HepG2 (cell line): ENCODE measurements around the gene NARF. TPM values are rescaled to one million over a fixed set of nuclear protein-coding genes. Genes with fewer than 3 reads are reported as not detected.

Source experiments
- AHR ChIP-seq: IDR thresholded peaks from 2 replicates; pipeline ENCODE4 v1.6.1; 2018; ENCODE audit warnings: missing genetic modification reagents, missing compliant biosample characterization
- FOXJ3 ChIP-seq: sonication (generic); formaldehyde crosslinking; IDR thresholded peaks from 2 replicates; pipeline ENCODE4 v1.4.0; 2020; ENCODE audit warnings: missing genetic modification reagents, mild to moderate bottlenecking, borderline replicate concordance
- JUND ChIP-seq: sonication (generic); formaldehyde crosslinking; IDR thresholded peaks from 2 replicates; pipeline ENCODE4 v1.8.0; 2022; ENCODE audit warnings: mild to moderate bottlenecking, missing genetic modification reagents
- SYNCRIP ChIP-seq: fragments of 200-400 bp; formaldehyde crosslinking; IDR thresholded peaks from 2 replicates; pipeline ENCODE4 v1.6.1; 2018; ENCODE audit warnings: mild to moderate bottlenecking, low read depth, low read length; ENCODE audit not compliant: insufficient read depth
- ZFP36 ChIP-seq: fragments of 150-350 bp; IDR thresholded peaks from 2 replicates; pipeline ENCODE4 v1.6.1; 2018; ENCODE audit warnings: borderline replicate concordance, low read length, low read depth; ENCODE audit not compliant: partially characterized antibody
- polyA plus RNA-seq, 8 experiments: library from polyadenylated mRNA; depleted of rRNA in 3 of 8; stranded (reverse) in 7 of 8; unstranded in 1 of 8; fragments of >200 nt; fragmentation: Illumina TruSeq in 4 of 8; extraction: Trizol in 4 of 8; gene quantifications; 2 replicates each; pipeline versions ENCODE4 v1.2.1 to v1.2.3, GENCODE V29; 2011 to 2016; ENCODE audit warnings: low read depth in 4 of 8, missing spikeins in 1 of 8, mixed read lengths in 1 of 8; ENCODE audit not compliant: insufficient read depth in 1 of 8
- total RNA-seq, 5 experiments: library from RNA; depleted of rRNA; stranded (reverse); fragments of >200 nt; fragmentation: Illumina TruSeq; extraction: Trizol; gene quantifications; 2 replicates each; pipeline ENCODE4 v1.2.3, GENCODE V29; 2016; ENCODE audit warnings: low read depth in 1 of 5
- TF ChIP-seq, protein P1 (sequence below): sonication (generic); formaldehyde crosslinking; IDR thresholded peaks from 2 replicates; pipeline ENCODE4 v1.4.0; 2020; ENCODE audit warnings: missing genetic modification reagents
- TF ChIP-seq, protein P2 (sequence below): IDR thresholded peaks from 2 replicates; pipeline ENCODE4 v1.6.1; 2016; ENCODE audit warnings: missing biosample characterization, missing genetic modification reagents, low read depth
- TF ChIP-seq, protein P3 (sequence below): sonication (generic); formaldehyde crosslinking; IDR thresholded peaks from 2 replicates; pipeline ENCODE4 v1.4.0; 2020; ENCODE audit warnings: missing genetic modification reagents, borderline replicate concordance
- TF ChIP-seq, protein P4 (sequence below): sonication (generic); formaldehyde crosslinking; conservative IDR thresholded peaks from 2 replicates; pipeline ENCODE4 v1.8.0; 2022; ENCODE audit warnings: mild to moderate bottlenecking, moderate library complexity, missing genetic modification reagents
- TF ChIP-seq, protein P5 (sequence below), 2 experiments: sonication (generic) in 1 of 2; formaldehyde crosslinking in 1 of 2; IDR thresholded peaks; 2 replicates each; pipeline versions ENCODE4 v1.4.0 to v1.6.1; 2016 to 2020; ENCODE audit warnings: borderline replicate concordance in 1 of 2, low read depth in 1 of 2, mild to moderate bottlenecking in 1 of 2, missing genetic modification reagents in 1 of 2

Gene NARF
- total and polyA plus RNA-seq, 2 of the 13 experiments (the other 11 are each of a cell fraction or from before 2014, with no cell fraction given): 61.1 to 144 TPM

DNA sequence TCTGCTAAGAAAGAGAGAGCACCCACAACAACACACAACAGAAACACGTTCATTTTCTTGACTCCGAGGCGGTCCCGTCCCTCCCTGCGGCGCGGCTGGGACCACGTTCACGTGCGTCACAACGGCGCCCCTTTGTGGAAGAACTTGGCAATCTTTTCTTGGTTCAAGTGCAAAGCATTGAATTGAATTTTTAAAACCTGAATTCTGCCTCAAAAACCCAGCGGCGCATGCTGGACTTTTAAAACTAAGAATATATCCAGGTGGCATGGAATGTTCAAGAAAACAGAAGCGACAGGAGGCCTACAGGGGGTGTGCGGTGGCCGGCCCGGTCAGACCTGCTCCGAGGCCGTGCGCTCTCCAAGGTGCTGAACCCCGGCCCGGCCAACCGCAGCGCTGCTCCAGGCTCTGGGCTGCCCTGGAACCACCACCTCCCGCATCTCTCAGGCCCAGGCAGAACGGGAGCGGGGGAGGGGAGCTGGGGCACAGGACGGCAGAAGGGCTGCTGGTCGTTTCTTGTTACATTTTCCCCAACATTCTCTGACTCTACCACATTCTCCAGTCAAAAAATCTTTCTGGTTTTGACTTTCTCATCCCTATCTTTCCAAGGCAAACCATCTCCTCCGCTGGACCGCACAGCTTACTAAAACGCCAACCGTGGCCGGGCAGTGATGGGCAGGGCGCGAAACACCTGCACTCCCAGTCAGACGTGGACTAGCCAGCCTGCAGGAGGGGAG is 43.8 kb upstream of the NARF start (continued):
- TF ChIP-seq, protein P1, sequence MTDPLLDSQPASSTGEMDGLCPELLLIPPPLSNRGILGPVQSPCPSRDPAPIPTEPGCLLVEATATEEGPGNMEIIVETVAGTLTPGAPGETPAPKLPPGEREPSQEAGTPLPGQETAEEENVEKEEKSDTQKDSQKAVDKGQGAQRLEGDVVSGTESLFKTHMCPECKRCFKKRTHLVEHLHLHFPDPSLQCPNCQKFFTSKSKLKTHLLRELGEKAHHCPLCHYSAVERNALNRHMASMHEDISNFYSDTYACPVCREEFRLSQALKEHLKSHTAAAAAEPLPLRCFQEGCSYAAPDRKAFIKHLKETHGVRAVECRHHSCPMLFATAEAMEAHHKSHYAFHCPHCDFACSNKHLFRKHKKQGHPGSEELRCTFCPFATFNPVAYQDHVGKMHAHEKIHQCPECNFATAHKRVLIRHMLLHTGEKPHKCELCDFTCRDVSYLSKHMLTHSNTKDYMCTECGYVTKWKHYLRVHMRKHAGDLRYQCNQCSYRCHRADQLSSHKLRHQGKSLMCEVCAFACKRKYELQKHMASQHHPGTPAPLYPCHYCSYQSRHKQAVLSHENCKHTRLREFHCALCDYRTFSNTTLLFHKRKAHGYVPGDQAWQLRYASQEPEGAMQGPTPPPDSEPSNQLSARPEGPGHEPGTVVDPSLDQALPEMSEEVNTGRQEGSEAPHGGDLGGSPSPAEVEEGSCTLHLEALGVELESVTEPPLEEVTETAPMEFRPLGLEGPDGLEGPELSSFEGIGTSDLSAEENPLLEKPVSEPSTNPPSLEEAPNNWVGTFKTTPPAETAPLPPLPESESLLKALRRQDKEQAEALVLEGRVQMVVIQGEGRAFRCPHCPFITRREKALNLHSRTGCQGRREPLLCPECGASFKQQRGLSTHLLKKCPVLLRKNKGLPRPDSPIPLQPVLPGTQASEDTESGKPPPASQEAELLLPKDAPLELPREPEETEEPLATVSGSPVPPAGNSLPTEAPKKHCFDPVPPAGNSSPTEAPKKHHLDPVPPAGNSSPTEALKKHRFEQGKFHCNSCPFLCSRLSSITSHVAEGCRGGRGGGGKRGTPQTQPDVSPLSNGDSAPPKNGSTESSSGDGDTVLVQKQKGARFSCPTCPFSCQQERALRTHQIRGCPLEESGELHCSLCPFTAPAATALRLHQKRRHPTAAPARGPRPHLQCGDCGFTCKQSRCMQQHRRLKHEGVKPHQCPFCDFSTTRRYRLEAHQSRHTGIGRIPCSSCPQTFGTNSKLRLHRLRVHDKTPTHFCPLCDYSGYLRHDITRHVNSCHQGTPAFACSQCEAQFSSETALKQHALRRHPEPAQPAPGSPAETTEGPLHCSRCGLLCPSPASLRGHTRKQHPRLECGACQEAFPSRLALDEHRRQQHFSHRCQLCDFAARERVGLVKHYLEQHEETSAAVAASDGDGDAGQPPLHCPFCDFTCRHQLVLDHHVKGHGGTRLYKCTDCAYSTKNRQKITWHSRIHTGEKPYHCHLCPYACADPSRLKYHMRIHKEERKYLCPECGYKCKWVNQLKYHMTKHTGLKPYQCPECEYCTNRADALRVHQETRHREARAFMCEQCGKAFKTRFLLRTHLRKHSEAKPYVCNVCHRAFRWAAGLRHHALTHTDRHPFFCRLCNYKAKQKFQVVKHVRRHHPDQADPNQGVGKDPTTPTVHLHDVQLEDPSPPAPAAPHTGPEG (CRISPR knock-in tag): peak; percentile 94
- no peak for TF ChIP-seq SYNCRIP
- TF ChIP-seq ZFP36: no peak
- TF ChIP-seq, protein P2, sequence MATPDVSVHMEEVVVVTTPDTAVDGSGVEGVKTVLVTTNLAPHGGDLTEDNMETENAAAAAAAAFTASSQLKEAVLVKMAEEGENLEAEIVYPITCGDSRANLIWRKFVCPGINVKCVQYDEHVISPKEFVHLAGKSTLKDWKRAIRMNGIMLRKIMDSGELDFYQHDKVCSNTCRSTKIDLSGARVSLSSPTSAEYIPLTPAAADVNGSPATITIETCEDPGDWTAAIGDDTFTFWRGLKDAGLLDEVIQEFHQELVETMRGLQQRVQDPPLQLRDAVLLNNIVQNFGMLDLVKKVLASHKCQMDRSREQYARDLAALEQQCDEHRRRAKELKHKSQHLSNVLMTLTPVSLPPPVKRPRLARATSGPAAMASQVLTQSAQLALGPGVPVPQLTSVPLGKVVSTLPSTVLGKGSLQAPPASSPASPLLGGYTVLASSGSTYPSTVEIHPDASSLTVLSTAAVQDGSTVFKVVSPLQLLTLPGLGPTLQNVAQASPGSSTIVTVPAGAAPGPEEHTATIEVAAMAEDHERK (CRISPR knock-in tag): no peak
- TF ChIP-seq, protein P3, sequence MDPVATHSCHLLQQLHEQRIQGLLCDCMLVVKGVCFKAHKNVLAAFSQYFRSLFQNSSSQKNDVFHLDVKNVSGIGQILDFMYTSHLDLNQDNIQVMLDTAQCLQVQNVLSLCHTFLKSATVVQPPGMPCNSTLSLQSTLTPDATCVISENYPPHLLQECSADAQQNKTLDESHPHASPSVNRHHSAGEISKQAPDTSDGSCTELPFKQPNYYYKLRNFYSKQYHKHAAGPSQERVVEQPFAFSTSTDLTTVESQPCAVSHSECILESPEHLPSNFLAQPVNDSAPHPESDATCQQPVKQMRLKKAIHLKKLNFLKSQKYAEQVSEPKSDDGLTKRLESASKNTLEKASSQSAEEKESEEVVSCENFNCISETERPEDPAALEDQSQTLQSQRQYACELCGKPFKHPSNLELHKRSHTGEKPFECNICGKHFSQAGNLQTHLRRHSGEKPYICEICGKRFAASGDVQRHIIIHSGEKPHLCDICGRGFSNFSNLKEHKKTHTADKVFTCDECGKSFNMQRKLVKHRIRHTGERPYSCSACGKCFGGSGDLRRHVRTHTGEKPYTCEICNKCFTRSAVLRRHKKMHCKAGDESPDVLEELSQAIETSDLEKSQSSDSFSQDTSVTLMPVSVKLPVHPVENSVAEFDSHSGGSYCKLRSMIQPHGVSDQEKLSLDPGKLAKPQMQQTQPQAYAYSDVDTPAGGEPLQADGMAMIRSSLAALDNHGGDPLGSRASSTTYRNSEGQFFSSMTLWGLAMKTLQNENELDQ (CRISPR knock-in tag): peak; percentile 90
- TF ChIP-seq, protein P4, sequence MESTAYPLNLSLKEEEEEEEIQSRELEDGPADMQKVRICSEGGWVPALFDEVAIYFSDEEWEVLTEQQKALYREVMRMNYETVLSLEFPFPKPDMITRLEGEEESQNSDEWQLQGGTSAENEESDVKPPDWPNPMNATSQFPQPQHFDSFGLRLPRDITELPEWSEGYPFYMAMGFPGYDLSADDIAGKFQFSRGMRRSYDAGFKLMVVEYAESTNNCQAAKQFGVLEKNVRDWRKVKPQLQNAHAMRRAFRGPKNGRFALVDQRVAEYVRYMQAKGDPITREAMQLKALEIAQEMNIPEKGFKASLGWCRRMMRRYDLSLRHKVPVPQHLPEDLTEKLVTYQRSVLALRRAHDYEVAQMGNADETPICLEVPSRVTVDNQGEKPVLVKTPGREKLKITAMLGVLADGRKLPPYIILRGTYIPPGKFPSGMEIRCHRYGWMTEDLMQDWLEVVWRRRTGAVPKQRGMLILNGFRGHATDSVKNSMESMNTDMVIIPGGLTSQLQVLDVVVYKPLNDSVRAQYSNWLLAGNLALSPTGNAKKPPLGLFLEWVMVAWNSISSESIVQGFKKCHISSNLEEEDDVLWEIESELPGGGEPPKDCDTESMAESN (CRISPR knock-in tag): peak; percentile 92
- TF ChIP-seq AHR (CRISPR knock-in tag): peak; percentile 97
- TF ChIP-seq JUND (CRISPR knock-in tag): no peak
- peak; percentile 57; the same call in 1 of the 2 replicates for TF ChIP-seq FOXJ3 (CRISPR knock-in tag)
- TF ChIP-seq, protein P5, sequence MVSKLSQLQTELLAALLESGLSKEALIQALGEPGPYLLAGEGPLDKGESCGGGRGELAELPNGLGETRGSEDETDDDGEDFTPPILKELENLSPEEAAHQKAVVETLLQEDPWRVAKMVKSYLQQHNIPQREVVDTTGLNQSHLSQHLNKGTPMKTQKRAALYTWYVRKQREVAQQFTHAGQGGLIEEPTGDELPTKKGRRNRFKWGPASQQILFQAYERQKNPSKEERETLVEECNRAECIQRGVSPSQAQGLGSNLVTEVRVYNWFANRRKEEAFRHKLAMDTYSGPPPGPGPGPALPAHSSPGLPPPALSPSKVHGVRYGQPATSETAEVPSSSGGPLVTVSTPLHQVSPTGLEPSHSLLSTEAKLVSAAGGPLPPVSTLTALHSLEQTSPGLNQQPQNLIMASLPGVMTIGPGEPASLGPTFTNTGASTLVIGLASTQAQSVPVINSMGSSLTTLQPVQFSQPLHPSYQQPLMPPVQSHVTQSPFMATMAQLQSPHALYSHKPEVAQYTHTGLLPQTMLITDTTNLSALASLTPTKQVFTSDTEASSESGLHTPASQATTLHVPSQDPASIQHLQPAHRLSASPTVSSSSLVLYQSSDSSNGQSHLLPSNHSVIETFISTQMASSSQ (IDR thresholded peaks at IDR 0.05; ENCODE audit: low read depth): no peak
- TF ChIP-seq, protein P5 (CRISPR knock-in tag; IDR thresholded peaks at IDR 0.05; ENCODE audit: borderline replicate concordance): peak; percentile 24; the same call in 1 of the 2 replicates
